Uterus (tissue), 4 donors: ENCODE measurements around the gene CLEC4D. TPM values are rescaled to one million over a fixed set of nuclear protein-coding genes. Genes with fewer than 3 reads are reported as not detected.

Experiments used
- DNase-seq, 2 donors: peaks; one replicate each; pipeline ENCODE4 v3.0.0-alpha.2; 2019 to 2020
- H3K27ac ChIP-seq, 2 donors: fragments of 200-600 bp; sonication (generic); 1 replicate in 1 of 2; 2 replicates in 1 of 2; pipeline ENCODE4 v1.5.1; 2016 to 2018
- H3K27me3 ChIP-seq, 2 donors: fragments of 200-600 bp; sonication (generic); one replicate each; pipeline ENCODE4 v1.5.1; 2018 to 2019; ENCODE audit warnings: control low read depth in 1 of 2
- H3K36me3 ChIP-seq, 2 donors: fragments of 200-600 bp; sonication (generic); one replicate each; pipeline ENCODE4 v1.5.1; 2019; ENCODE audit warnings: control low read depth in 1 of 2
- H3K4me1 ChIP-seq, 2 donors: fragments of 200-600 bp; sonication (generic); one replicate each; pipeline ENCODE4 v1.5.1; 2018 to 2019; ENCODE audit warnings: control low read depth in 1 of 2
- H3K4me3 ChIP-seq, 2 donors: fragments of 200-600 bp; sonication (generic); 1 replicate in 1 of 2; 2 replicates in 1 of 2; pipeline ENCODE4 v1.5.1; 2018 to 2019; ENCODE audit warnings: mild to moderate bottlenecking in 1 of 2
- H3K9me3 ChIP-seq, 2 donors: fragments of 200-600 bp; sonication (generic); one replicate each; pipeline ENCODE4 v1.5.1; 2019; ENCODE audit warnings: control low read depth in 1 of 2
- CTCF ChIP-seq, 4 experiments: fragments of 200-600 bp in 2 of 4; fragments of 450-650 bp in 2 of 4; sonication (generic) in 2 of 4; IDR thresholded peaks; one replicate each; pipeline ENCODE4 v1.5.1; 2016 to 2019; ENCODE audit warnings: antibody characterized with exemption in 4 of 4, mild to moderate bottlenecking in 2 of 4, moderate library complexity in 1 of 4
- POLR2A ChIP-seq, 2 donors: fragments of 450-650 bp; IDR thresholded peaks; one replicate each; pipeline ENCODE4 v1.6.1; 2016; ENCODE audit warnings: antibody characterized with exemption in 2 of 2, mild to moderate bottlenecking in 1 of 2, moderate library complexity in 1 of 2
- intact Hi-C: fragments of 100-400 bp; cut with DNase I; formaldehyde crosslinking; loops from one replicate; pipeline ENCODE4 v1.15.1; 2023; ENCODE audit warnings: low total_unique reads
- total RNA-seq, 4 donors: library from RNA; depleted of rRNA in 3 of 4; stranded (reverse); fragments of >200 nt in 3 of 4; gene quantifications; one replicate each; pipeline versions ENCODE4 v1.1.0 to v1.2.4, GENCODE V29; 2014 to 2023
- donor health status: DM: yes; HTN: yes; CAD: no.

CLEC4D gene
- under 1 TPM in 1 of 4 donors, not detected in 3; 0.30 TPM for total RNA-seq

- H3K9me3 ChIP-seq: no peaks in the 10 kb centered on the region
- TF ChIP-seq POLR2A (IDR thresholded peaks at IDR 0.05): no peak
- TF ChIP-seq CTCF (IDR thresholded peaks at IDR 0.05): no peak
- intact Hi-C loops: no loop called here
These were observed at the start of gene CLEC4D for GRCh38 chr12:8513256-8513655. Gene CLEC4D, plus strand, starts transcription at chr12:8513503. Its CDS starts 230 bp downstream, at chr12:8513733.

GRCh38 chr12:8465301-8465996 lies 47.9 kb upstream of the CLEC4D start:
- Histone ChIP-seq H3K27ac (no peak overlapping the region), H3K4me3 (no peak overlapping the region), H3K4me1 (no peaks in the 10 kb centered on the region), H3K27me3 (no peaks in the 10 kb centered on the region), H3K9me3 (no peaks in the 10 kb centered on the region), H3K36me3 (no peaks in the 10 kb centered on the region)
- intact Hi-C loops: no loop called here
- no peak for TF ChIP-seq CTCF (IDR thresholded peaks at IDR 0.05)
- no peak for TF ChIP-seq POLR2A (IDR thresholded peaks at IDR 0.05)
- DNase-seq: no peak

More at GRCh38 chr12:8513256-8513655, at the start of gene CLEC4D:
- H3K4me1 ChIP-seq: no peaks in the 10 kb centered on the region
- no peak for DNase-seq
- no peak within 1 kb of the TSS for H3K27ac ChIP-seq
- no peak within 1 kb of the TSS for H3K4me3 ChIP-seq
- no peaks in the 10 kb centered on the region for H3K36me3 ChIP-seq
- H3K27me3 ChIP-seq: no peaks in the 10 kb centered on the region

- Histone ChIP-seq H3K36me3 (no peaks in the 10 kb centered on the region), H3K27ac (no peak overlapping the region), H3K4me1 (no peaks in the 10 kb centered on the region)
These were observed 47.1 kb upstream of the CLEC4D start for GRCh38 chr12:8466241-8466640.

GRCh38 chr12:8471090-8471489 lies 42.2 kb upstream of the CLEC4D start:
- Histone ChIP-seq H3K27me3 (no peaks in the 10 kb centered on the region), H3K9me3 (no peaks in the 10 kb centered on the region), H3K27ac (no peak overlapping the region), H3K4me1 (no peaks in the 10 kb centered on the region), H3K4me3 (no peak overlapping the region), H3K36me3 (no peaks in the 10 kb centered on the region)
- intact Hi-C loops: no loop called here
- DNase-seq: no peak
- TF ChIP-seq CTCF (IDR thresholded peaks at IDR 0.05): no peak
- TF ChIP-seq POLR2A (IDR thresholded peaks at IDR 0.05): no peak

More at GRCh38 chr12:8466241-8466640, 47.1 kb upstream of the CLEC4D start:
- Histone ChIP-seq H3K9me3 (no peaks in the 10 kb centered on the region), H3K27me3 (no peaks in the 10 kb centered on the region), H3K4me3 (no peak overlapping the region)
- intact Hi-C loops: no loop called here
- no peak for TF ChIP-seq POLR2A (IDR thresholded peaks at IDR 0.05)
- TF ChIP-seq CTCF (IDR thresholded peaks at IDR 0.05): no peak
- no peak for DNase-seq

GRCh38 chr12:8475508-8476203 lies 37.6 kb upstream of the CLEC4D start:
- H3K36me3 ChIP-seq: no peaks in the 10 kb centered on the region
- TF ChIP-seq CTCF (IDR thresholded peaks at IDR 0.05) (no peak), POLR2A (IDR thresholded peaks at IDR 0.05) (no peak)
- DNase-seq: no peak
- no peak overlapping the region for H3K27ac ChIP-seq
- H3K9me3 ChIP-seq: no peaks in the 10 kb centered on the region
- no peaks in the 10 kb centered on the region for H3K27me3 ChIP-seq
- H3K4me1 ChIP-seq: no peaks in the 10 kb centered on the region
- no peak overlapping the region for H3K4me3 ChIP-seq
- intact Hi-C loops: no loop called here
